GM21576 (cell line): ENCODE data around the gene RAB21.
"Not testable (repeated sequence)": the region's sequence is repeated elsewhere in the genome, so short reads cannot be mapped to it uniquely, and the experiment has no call there.

Source experiments
- ATAC-seq: cut with Tn5 transposase; IDR thresholded peaks from one replicate; pipeline ENCODE4 v1.9.1; 2021; ENCODE audit warnings: mild to moderate bottlenecking, moderate library complexity; ENCODE audit not compliant: unreplicated experiment

The RAB21 gene

GRCh38 chr12:71792599-71792998 lies 37.9 kb downstream of the RAB21 start:
- no peak for ATAC-seq

- no peak for ATAC-seq
These were observed 41.2 kb downstream of the RAB21 start for GRCh38 chr12:71795901-71796300.

- ATAC-seq = no peak
These were observed 42.9 kb downstream of the RAB21 start for GRCh38 chr12:71797531-71797930.

- ATAC-seq = no peak
These were observed 44.4 kb downstream of the RAB21 start for GRCh38 chr12:71799106-71799505.

- ATAC-seq = no peak
These were observed 45.5 kb downstream of the RAB21 start for GRCh38 chr12:71800177-71800576.

- no peak for ATAC-seq
These were observed 49.8 kb downstream of the RAB21 start for GRCh38 chr12:71804505-71804904.

- no peak for ATAC-seq
These were observed 56.3 kb downstream of the RAB21 start for GRCh38 chr12:71810921-71811320.

GRCh38 chr12:71815242-71815641 lies 60.6 kb downstream of the RAB21 start:
- ATAC-seq = not testable (repeated sequence)

GRCh38 chr12:71822088-71822487 lies 67.4 kb downstream of the RAB21 start:
- ATAC-seq = not testable (repeated sequence)

- no peak for ATAC-seq
These were observed 74.2 kb downstream of the RAB21 start for GRCh38 chr12:71828813-71829212.

- ATAC-seq = no peak
These were observed 82.7 kb downstream of the RAB21 start for GRCh38 chr12:71837356-71837755.

- no peak for ATAC-seq
These were observed 83.6 kb downstream of the RAB21 start for GRCh38 chr12:71838231-71838630.

GRCh38 chr12:71838676-71839075 lies 84.0 kb downstream of the RAB21 start:
- ATAC-seq = no peak

- peak; percentile 22 for ATAC-seq
These were observed 85.7 kb downstream of the RAB21 start for GRCh38 chr12:71840231-71840847.

GRCh38 chr12:71846322-71846940 lies 91.8 kb downstream of the RAB21 start:
- no peak for ATAC-seq

GRCh38 chr12:71848212-71848611 lies 93.5 kb downstream of the RAB21 start:
- no peak for ATAC-seq

GRCh38 chr12:71849109-71849851 lies 94.6 kb downstream of the RAB21 start:
- no peak for ATAC-seq
